GM23338 (cell line): ENCODE data around the gene P2RX7. TPM values are rescaled to one million over a fixed set of nuclear protein-coding genes. Genes with fewer than 3 reads are reported as not detected.

Experiments
- ATAC-seq: fragments of 200-7000 bp; cut with Tn5 transposase; 3 replicates; pipeline ENCODE4 v1.9.1; 2020
- DNase-seq: peaks from one replicate; pipeline ENCODE4 v3.0.0-alpha.2; 2015; ENCODE audit warnings: low spot score
- H2AFZ ChIP-seq: fragments of 200-600 bp; sonication (generic); 2 replicates; pipeline ENCODE4 v1.8.0; 2016; ENCODE audit warnings: antibody characterized with exemption, mild to moderate bottlenecking, moderate library complexity
- H3F3A ChIP-seq: fragments of 200-600 bp; sonication (generic); replicated peaks from 2 replicates; pipeline ENCODE4 v1.8.0; 2017; ENCODE audit warnings: antibody characterized with exemption, mixed run types, low read depth
- H3K27ac ChIP-seq: fragments of 200-600 bp; sonication (generic); 2 replicates; pipeline ENCODE4 v1.6.1; 2016; ENCODE audit warnings: low read depth
- H3K27me3 ChIP-seq: fragments of 200-600 bp; sonication (generic); 2 replicates; pipeline ENCODE4 v1.8.0; 2016; ENCODE audit warnings: mild to moderate bottlenecking, mixed run types, moderate library complexity; ENCODE audit not compliant: insufficient read depth
- H3K36me3 ChIP-seq: fragments of 200-600 bp; sonication (generic); 2 replicates; pipeline ENCODE4 v1.8.0; 2016; ENCODE audit warnings: mild to moderate bottlenecking; ENCODE audit not compliant: insufficient read depth
- H3K4me1 ChIP-seq: fragments of 200-600 bp; sonication (generic); 2 replicates; pipeline ENCODE4 v1.8.0; 2016; ENCODE audit warnings: mild to moderate bottlenecking, moderate library complexity; ENCODE audit not compliant: insufficient read depth
- H3K4me2 ChIP-seq: fragments of 200-600 bp; sonication (generic); 2 replicates; pipeline ENCODE4 v1.7.1; 2017; ENCODE audit warnings: mixed run types
- H3K4me3 ChIP-seq: fragments of 200-600 bp; sonication (generic); 2 replicates; pipeline ENCODE4 v1.6.1; 2016; ENCODE audit warnings: mixed run types
- H3K79me2 ChIP-seq: fragments of 200-600 bp; sonication (generic); replicated peaks from 2 replicates; pipeline ENCODE4 v1.8.0; 2017; ENCODE audit warnings: mild to moderate bottlenecking; ENCODE audit not compliant: insufficient read depth
- H3K9me2 ChIP-seq: fragments of 200-600 bp; sonication (generic); 2 replicates; pipeline ENCODE4 v1.8.0; 2017; ENCODE audit not compliant: insufficient read depth
- H4K20me1 ChIP-seq: fragments of 200-600 bp; sonication (generic); replicated peaks from 2 replicates; pipeline ENCODE4 v1.8.0; 2017; ENCODE audit warnings: mild to moderate bottlenecking; ENCODE audit not compliant: insufficient read depth
- H3K27ac Mint-ChIP-seq: 2 replicates; pipeline ENCODE4 v1.8.0; 2020; ENCODE audit warnings: inconsistent platforms, mild to moderate bottlenecking, moderate library complexity, mixed read lengths
- H3K27me3 Mint-ChIP-seq: 3 replicates; pipeline ENCODE4 v1.8.0; 2022; ENCODE audit warnings: low read depth, mild to moderate bottlenecking, moderate library complexity, mixed read lengths, inconsistent platforms; ENCODE audit not compliant: insufficient read depth, poor library complexity
- H3K36me3 Mint-ChIP-seq: 3 replicates; pipeline ENCODE4 v1.8.0; 2021; ENCODE audit warnings: low read depth, mild to moderate bottlenecking, inconsistent platforms, moderate library complexity, mixed read lengths
- H3K4me1 Mint-ChIP-seq: 3 replicates; pipeline ENCODE4 v1.8.0; 2020; ENCODE audit warnings: mild to moderate bottlenecking, inconsistent platforms, mixed read lengths
- H3K4me3 Mint-ChIP-seq: 3 replicates; pipeline ENCODE4 v1.8.0; 2021; ENCODE audit warnings: moderate library complexity, mild to moderate bottlenecking, inconsistent platforms, mixed read lengths
- H3K9me3 Mint-ChIP-seq: 3 replicates; pipeline ENCODE4 v1.8.0; 2020; ENCODE audit warnings: moderate library complexity, mild to moderate bottlenecking, inconsistent platforms, mixed read lengths
- CREB1 ChIP-seq: fragments of 250-450 bp; sonication (Bioruptor Pico); IDR thresholded peaks from 2 replicates; pipeline ENCODE4 v1.5.0; 2020; ENCODE audit warnings: low read depth, mild to moderate bottlenecking, moderate library complexity
- EZH2 ChIP-seq: fragments of 200-600 bp; sonication (generic); IDR thresholded peaks from one replicate; pipeline ENCODE4 v1.8.0; 2017; ENCODE audit warnings: antibody characterized with exemption, mild to moderate bottlenecking, low read depth; ENCODE audit not compliant: unreplicated experiment
- EZH2phosphoT487 ChIP-seq: fragments of 200-600 bp; sonication (generic); IDR thresholded peaks from one replicate; pipeline ENCODE4 v1.8.1; 2018; ENCODE audit warnings: antibody characterized with exemption; ENCODE audit not compliant: unreplicated experiment
- JUNB ChIP-seq: IDR thresholded peaks from one replicate; pipeline ENCODE4 v1.6.1; 2016; ENCODE audit warnings: antibody characterized with exemption; ENCODE audit not compliant: unreplicated experiment
- NANOG ChIP-seq: IDR thresholded peaks from 2 replicates; pipeline ENCODE4 v1.6.1; 2016; ENCODE audit warnings: antibody characterized with exemption, borderline replicate concordance
- POLR2AphosphoS5 ChIP-seq: IDR thresholded peaks from 2 replicates; pipeline ENCODE4 v1.6.1; 2016; ENCODE audit warnings: antibody characterized with exemption, low read depth
- STAT1 ChIP-seq: IDR thresholded peaks from one replicate; pipeline ENCODE4 v1.6.1; 2016; ENCODE audit warnings: antibody characterized with exemption; ENCODE audit not compliant: unreplicated experiment
- ZNF114 ChIP-seq: fragments of 250-450 bp; sonication (Bioruptor Pico); IDR thresholded peaks from 2 replicates; pipeline ENCODE4 v1.5.0; 2020; ENCODE audit warnings: mild to moderate bottlenecking, moderate library complexity
- ZNF331 ChIP-seq: fragments of 250-450 bp; sonication (Bioruptor Pico); IDR thresholded peaks from 2 replicates; pipeline ENCODE4 v1.5.0; 2020; ENCODE audit warnings: low read depth, mild to moderate bottlenecking, moderate library complexity
- ZNF462 ChIP-seq: fragments of 250-450 bp; sonication (Bioruptor Pico); IDR thresholded peaks from 2 replicates; pipeline ENCODE4 v1.5.0; 2020; ENCODE audit warnings: mild to moderate bottlenecking, moderate library complexity
- polyA plus RNA-seq: library from polyadenylated mRNA; unstranded; fragments of >200 nt; fragmentation: Nextera tagmentation; extraction: Ambion mirVana; gene quantifications from 2 replicates; pipeline ENCODE4 v1.2.1, GENCODE V29; 2016
- total RNA-seq: library from RNA; depleted of rRNA; stranded (reverse); fragments of >200 nt; shearing (Covaris generic); gene quantifications from 2 replicates; pipeline ENCODE4 v1.2.3, GENCODE V29; 2014
- TF ChIP-seq, protein P1 (sequence below), 2 experiments: fragments of 200-600 bp in 1 of 2; sonication (generic) in 1 of 2; conservative IDR thresholded peaks; 2 replicates each; pipeline versions ENCODE4 v1.5.1 to v1.6.1; 2016 to 2017; ENCODE audit warnings: antibody characterized with exemption in 2 of 2, low read depth in 2 of 2, mild to moderate bottlenecking in 2 of 2, moderate library complexity in 1 of 2
- TF ChIP-seq, protein P2 (sequence below): IDR thresholded peaks from one replicate; pipeline ENCODE4 v1.6.1; 2018; ENCODE audit warnings: antibody characterized with exemption; ENCODE audit not compliant: unreplicated experiment
- TF ChIP-seq, protein P3 (sequence below): IDR thresholded peaks from 2 replicates; pipeline ENCODE4 v1.6.1; 2016; ENCODE audit warnings: antibody characterized with exemption

P2RX7 gene
- total and polyA plus RNA-seq, 2 experiments from 2014 or later: 0.24 to 0.48 TPM

GRCh38 chr12:121090586-121091514 is 41.8 kb upstream of the P2RX7 start:
- no peak overlapping the region for H3K27ac ChIP-seq
- TF ChIP-seq EZH2phosphoT487 (no peak), EZH2 (no peak), CREB1 (CRISPR knock-in tag) (no peak), ZNF331 (CRISPR knock-in tag) (no peak), NANOG (no peak), ZNF462 (CRISPR knock-in tag) (no peak), JUNB (no peak), ZNF114 (no peak), POLR2AphosphoS5 (no peak), STAT1 (no peak)
- TF ChIP-seq, protein P1, sequence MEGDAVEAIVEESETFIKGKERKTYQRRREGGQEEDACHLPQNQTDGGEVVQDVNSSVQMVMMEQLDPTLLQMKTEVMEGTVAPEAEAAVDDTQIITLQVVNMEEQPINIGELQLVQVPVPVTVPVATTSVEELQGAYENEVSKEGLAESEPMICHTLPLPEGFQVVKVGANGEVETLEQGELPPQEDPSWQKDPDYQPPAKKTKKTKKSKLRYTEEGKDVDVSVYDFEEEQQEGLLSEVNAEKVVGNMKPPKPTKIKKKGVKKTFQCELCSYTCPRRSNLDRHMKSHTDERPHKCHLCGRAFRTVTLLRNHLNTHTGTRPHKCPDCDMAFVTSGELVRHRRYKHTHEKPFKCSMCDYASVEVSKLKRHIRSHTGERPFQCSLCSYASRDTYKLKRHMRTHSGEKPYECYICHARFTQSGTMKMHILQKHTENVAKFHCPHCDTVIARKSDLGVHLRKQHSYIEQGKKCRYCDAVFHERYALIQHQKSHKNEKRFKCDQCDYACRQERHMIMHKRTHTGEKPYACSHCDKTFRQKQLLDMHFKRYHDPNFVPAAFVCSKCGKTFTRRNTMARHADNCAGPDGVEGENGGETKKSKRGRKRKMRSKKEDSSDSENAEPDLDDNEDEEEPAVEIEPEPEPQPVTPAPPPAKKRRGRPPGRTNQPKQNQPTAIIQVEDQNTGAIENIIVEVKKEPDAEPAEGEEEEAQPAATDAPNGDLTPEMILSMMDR (conservative IDR thresholded peaks at IDR 0.05; ENCODE audit: low read depth in 2 of 2): no peak; a peak in 1 of 4 replicates
- TF ChIP-seq, protein P2, sequence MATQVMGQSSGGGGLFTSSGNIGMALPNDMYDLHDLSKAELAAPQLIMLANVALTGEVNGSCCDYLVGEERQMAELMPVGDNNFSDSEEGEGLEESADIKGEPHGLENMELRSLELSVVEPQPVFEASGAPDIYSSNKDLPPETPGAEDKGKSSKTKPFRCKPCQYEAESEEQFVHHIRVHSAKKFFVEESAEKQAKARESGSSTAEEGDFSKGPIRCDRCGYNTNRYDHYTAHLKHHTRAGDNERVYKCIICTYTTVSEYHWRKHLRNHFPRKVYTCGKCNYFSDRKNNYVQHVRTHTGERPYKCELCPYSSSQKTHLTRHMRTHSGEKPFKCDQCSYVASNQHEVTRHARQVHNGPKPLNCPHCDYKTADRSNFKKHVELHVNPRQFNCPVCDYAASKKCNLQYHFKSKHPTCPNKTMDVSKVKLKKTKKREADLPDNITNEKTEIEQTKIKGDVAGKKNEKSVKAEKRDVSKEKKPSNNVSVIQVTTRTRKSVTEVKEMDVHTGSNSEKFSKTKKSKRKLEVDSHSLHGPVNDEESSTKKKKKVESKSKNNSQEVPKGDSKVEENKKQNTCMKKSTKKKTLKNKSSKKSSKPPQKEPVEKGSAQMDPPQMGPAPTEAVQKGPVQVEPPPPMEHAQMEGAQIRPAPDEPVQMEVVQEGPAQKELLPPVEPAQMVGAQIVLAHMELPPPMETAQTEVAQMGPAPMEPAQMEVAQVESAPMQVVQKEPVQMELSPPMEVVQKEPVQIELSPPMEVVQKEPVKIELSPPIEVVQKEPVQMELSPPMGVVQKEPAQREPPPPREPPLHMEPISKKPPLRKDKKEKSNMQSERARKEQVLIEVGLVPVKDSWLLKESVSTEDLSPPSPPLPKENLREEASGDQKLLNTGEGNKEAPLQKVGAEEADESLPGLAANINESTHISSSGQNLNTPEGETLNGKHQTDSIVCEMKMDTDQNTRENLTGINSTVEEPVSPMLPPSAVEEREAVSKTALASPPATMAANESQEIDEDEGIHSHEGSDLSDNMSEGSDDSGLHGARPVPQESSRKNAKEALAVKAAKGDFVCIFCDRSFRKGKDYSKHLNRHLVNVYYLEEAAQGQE: no peak
- TF ChIP-seq, protein P3, sequence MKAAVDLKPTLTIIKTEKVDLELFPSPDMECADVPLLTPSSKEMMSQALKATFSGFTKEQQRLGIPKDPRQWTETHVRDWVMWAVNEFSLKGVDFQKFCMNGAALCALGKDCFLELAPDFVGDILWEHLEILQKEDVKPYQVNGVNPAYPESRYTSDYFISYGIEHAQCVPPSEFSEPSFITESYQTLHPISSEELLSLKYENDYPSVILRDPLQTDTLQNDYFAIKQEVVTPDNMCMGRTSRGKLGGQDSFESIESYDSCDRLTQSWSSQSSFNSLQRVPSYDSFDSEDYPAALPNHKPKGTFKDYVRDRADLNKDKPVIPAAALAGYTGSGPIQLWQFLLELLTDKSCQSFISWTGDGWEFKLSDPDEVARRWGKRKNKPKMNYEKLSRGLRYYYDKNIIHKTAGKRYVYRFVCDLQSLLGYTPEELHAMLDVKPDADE: no peak
- Mint-ChIP-seq H3K4me3 (no peak overlapping the region), H3K9me3 (peaks cover 6% of the 10 kb centered on the region; the same call in 2 of the 3 replicates), H3K27me3 (peaks cover 12% of the 10 kb centered on the region), H3K27ac (no peak overlapping the region), H3K4me1 (peaks cover 15% of the 10 kb centered on the region), H3K36me3 (no peaks in the 10 kb centered on the region)
- H4K20me1 ChIP-seq: no peaks in the 10 kb centered on the region
- H3K4me3 ChIP-seq: no peak overlapping the region
- H3K27me3 ChIP-seq: peaks cover 16% of the 10 kb centered on the region
- H3K79me2 ChIP-seq: no peaks in the 10 kb centered on the region
- DNase-seq (no peak), ATAC-seq (no peak)
- H3K4me2 ChIP-seq: no peak overlapping the region
- no peaks in the 10 kb centered on the region for H3K9me2 ChIP-seq
- no peaks in the 10 kb centered on the region for H3K4me1 ChIP-seq
- no peaks in the 10 kb centered on the region for H3K36me3 ChIP-seq
- no peaks in the 10 kb centered on the region for H3F3A ChIP-seq
- no peak overlapping the region for H2AFZ ChIP-seq
